Endothelial cell (in vitro differentiated cells): Measurements from ENCODE around the gene CDC25B. TPM values are rescaled to one million over a fixed set of nuclear protein-coding genes. Genes with fewer than 3 reads are reported as not detected.

Source experiments
- DNase-seq: peaks from one replicate; pipeline ENCODE4 v3.0.0; 2021; ENCODE audit warnings: low spot score
- H3K27ac Mint-ChIP-seq: one replicate; pipeline ENCODE4 v1.8.0; 2021; ENCODE audit warnings: mixed read lengths, inconsistent platforms; ENCODE audit not compliant: unreplicated experiment
- H3K27me3 Mint-ChIP-seq: one replicate; pipeline ENCODE4 v1.8.0; 2021; ENCODE audit warnings: mild to moderate bottlenecking, moderate library complexity, mixed read lengths, inconsistent platforms; ENCODE audit not compliant: unreplicated experiment
- H3K36me3 Mint-ChIP-seq: one replicate; pipeline ENCODE4 v1.8.0; 2021; ENCODE audit warnings: mild to moderate bottlenecking, low read depth, mixed read lengths, inconsistent platforms; ENCODE audit not compliant: unreplicated experiment
- H3K4me1 Mint-ChIP-seq: one replicate; pipeline ENCODE4 v1.8.0; 2021; ENCODE audit warnings: mild to moderate bottlenecking, mixed read lengths, inconsistent platforms; ENCODE audit not compliant: unreplicated experiment
- H3K4me3 Mint-ChIP-seq: one replicate; pipeline ENCODE4 v1.8.0; 2021; ENCODE audit warnings: mild to moderate bottlenecking, mixed read lengths, inconsistent platforms; ENCODE audit not compliant: unreplicated experiment
- H3K9me3 Mint-ChIP-seq: one replicate; pipeline ENCODE4 v1.8.0; 2021; ENCODE audit warnings: mixed read lengths, inconsistent platforms; ENCODE audit not compliant: unreplicated experiment
- total RNA-seq: library from RNA; stranded (reverse); fragmentation: NEBNext Ultra II Directional; extraction: Animal tissue kit (Norgen Biotek cat#: 25700); gene quantifications from one replicate; pipeline ENCODE4 v1.2.1, GENCODE V29; 2021; ENCODE audit not compliant: unreplicated experiment
- TF ChIP-seq, protein P1 (sequence below): fragments of 200-600 bp; sonication (generic); IDR thresholded peaks from one replicate; pipeline ENCODE4 v1.5.0; 2021; ENCODE audit warnings: antibody characterized with exemption; ENCODE audit not compliant: unreplicated experiment

CDC25B gene
- total RNA-seq, 1 donor from 2014 or later, result 10.4 TPM

DNA sequence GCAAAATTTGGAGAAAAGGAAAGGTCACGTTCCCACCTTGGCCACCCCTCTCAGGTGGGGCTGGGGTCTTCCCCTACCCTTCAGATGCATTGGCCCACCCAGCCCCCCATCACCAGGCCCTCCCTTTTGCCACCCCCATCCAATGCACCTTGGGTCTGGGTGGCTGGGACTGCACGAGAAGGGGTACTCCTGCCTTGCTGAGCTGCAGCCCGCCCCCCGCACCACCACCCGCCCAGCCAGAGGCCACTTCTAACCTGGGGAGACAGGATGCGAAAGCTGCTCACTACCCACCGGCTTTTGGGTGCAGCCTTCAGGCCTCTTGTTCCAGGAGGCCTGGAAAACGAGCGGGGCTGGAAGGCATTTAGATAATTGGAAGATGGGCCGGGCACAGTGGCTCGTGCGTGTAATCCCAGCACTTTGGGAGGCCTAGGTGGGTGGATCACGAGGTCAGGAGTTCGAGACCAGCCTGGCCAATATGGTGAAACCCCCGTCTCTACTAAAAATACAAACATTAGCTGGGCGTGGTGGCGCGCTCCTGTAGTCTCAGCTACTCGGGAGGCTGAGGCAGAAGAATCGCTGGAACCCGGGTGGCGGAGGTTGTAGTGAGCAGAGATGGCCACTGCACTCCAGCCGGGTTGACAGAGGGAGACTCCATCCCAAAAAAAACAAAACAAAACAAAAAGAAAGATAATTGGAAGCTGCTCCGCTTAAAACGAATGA, 1.2 kb upstream of the CDC25B start:
- no peak for DNase-seq
- H3K27me3 Mint-ChIP-seq, result peaks cover 12% of the 10 kb centered on the region
- peaks cover 13% of the 10 kb centered on the region for H3K4me1 Mint-ChIP-seq
- H3K4me3 Mint-ChIP-seq, result peak overlapping the region; percentile 87
- TF ChIP-seq, protein P1, sequence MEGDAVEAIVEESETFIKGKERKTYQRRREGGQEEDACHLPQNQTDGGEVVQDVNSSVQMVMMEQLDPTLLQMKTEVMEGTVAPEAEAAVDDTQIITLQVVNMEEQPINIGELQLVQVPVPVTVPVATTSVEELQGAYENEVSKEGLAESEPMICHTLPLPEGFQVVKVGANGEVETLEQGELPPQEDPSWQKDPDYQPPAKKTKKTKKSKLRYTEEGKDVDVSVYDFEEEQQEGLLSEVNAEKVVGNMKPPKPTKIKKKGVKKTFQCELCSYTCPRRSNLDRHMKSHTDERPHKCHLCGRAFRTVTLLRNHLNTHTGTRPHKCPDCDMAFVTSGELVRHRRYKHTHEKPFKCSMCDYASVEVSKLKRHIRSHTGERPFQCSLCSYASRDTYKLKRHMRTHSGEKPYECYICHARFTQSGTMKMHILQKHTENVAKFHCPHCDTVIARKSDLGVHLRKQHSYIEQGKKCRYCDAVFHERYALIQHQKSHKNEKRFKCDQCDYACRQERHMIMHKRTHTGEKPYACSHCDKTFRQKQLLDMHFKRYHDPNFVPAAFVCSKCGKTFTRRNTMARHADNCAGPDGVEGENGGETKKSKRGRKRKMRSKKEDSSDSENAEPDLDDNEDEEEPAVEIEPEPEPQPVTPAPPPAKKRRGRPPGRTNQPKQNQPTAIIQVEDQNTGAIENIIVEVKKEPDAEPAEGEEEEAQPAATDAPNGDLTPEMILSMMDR, result no peak
- no peak overlapping the region for H3K27ac Mint-ChIP-seq
- no peaks in the 10 kb centered on the region for H3K36me3 Mint-ChIP-seq
- no peaks in the 10 kb centered on the region for H3K9me3 Mint-ChIP-seq

DNA sequence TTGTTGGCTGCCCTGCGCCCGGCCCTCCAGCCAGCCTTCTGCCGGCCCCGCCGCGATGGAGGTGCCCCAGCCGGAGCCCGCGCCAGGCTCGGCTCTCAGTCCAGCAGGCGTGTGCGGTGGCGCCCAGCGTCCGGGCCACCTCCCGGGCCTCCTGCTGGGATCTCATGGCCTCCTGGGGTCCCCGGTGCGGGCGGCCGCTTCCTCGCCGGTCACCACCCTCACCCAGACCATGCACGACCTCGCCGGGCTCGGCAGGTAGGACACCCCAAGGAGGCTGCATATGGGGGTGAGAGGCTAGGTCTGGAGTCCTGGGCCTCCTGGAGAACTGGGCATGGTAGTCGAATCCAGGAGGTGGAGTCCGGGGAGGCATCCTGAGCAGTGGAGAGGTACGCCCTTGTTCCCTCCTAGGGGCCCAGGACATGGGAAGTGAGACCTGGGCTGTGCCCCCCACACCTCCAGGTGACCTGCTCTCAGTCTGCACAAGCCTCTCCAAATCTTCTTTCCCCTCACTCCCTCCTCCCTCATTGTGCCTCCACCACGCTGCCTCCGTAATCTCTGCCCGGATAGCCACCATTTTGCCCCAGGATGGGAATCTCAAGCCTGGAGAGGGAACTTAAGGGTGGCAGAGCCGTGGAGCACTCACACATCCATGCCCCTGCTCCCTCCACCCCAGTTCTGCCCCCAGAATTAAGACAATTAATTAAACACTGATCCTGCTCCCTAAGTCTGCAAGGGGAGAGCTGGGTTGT, 541 bp downstream of the CDC25B start:
- H3K27ac Mint-ChIP-seq, result no peak overlapping the region
- peaks cover 13% of the 10 kb centered on the region for H3K4me1 Mint-ChIP-seq
- peaks cover 12% of the 10 kb centered on the region for H3K27me3 Mint-ChIP-seq
- no peaks in the 10 kb centered on the region for H3K9me3 Mint-ChIP-seq
- TF ChIP-seq, protein P1, result no peak
- peak overlapping the region; percentile 67 for H3K4me3 Mint-ChIP-seq
- no peaks in the 10 kb centered on the region for H3K36me3 Mint-ChIP-seq
- DNase-seq, result no peak

DNA sequence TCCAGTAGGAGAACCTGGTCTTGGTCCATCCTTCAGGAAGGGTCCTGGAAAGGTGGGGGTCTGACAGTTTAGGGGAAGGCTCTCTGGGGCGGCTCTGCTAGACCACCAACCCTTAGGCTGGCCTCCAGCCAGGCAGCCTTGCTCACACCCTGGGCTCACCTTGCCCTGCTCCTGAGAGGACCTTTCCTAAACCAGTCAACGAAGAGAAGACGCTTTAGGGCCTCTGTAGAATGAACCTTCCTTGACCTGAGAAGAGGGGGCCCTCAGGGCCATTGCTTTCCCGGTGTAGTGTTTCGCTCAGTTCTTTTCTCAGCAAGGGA, 1.1 kb downstream of the CDC25B start:
- DNase-seq, result no peak
- H3K4me1 Mint-ChIP-seq, result peaks cover 13% of the 10 kb centered on the region
- H3K36me3 Mint-ChIP-seq, result no peaks in the 10 kb centered on the region
- H3K9me3 Mint-ChIP-seq, result no peaks in the 10 kb centered on the region
- TF ChIP-seq, protein P1, result no peak
- H3K4me3 Mint-ChIP-seq, result peak overlapping the region; percentile 67
- H3K27ac Mint-ChIP-seq, result no peak overlapping the region
- H3K27me3 Mint-ChIP-seq, result peaks cover 12% of the 10 kb centered on the region

DNA sequence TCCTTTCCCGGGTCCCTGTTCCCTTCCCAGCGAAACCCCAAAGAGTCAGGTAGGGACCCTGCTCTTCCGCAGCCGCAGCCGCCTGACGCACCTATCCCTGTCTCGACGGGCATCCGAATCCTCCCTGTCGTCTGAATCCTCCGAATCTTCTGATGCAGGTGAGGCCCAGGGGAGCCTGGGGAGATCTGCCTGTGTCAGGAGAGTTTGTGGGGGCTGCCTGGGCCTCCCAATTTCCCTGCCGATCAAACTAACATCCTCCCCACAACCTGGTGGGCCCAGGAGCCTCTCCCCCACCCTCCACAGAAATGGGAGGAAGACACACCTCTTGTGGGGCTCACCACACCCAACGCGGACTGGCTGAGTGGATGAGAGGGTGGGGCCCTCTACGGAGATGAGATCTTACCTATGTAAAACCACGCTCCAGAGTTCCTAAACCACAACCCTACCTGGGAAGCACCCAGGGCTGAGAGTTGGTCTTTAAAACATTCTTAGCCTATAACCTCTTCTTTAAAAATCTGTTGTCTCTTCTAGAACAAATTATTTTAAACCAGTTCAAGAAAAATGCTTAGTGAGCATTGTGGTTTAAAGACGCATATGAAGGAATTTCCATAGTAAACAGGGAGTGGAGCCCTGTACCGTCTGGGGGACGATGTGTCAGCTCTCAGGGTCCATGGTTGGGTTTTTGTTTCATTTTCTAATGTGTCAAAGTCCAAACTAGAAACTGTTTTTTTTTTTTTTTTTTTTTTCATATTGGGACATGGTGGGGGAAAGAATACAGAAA, 1.7 kb downstream of the CDC25B start:
- no peak overlapping the region for H3K27ac Mint-ChIP-seq
- TF ChIP-seq, protein P1, result no peak
- peaks cover 13% of the 10 kb centered on the region for H3K4me1 Mint-ChIP-seq
- peak overlapping the region; percentile 73 for H3K4me3 Mint-ChIP-seq
- no peaks in the 10 kb centered on the region for H3K9me3 Mint-ChIP-seq
- peaks cover 4% of the 10 kb centered on the region for H3K36me3 Mint-ChIP-seq
- no peak for DNase-seq
- H3K27me3 Mint-ChIP-seq, result peaks cover 12% of the 10 kb centered on the region
